Glomerular visceral epithelial cell (primary cell): ENCODE data around the gene BRICD5.
A peak's percentile ranks its signal among the peaks of the same experiment; 100 is the strongest.
"Not testable (repeated sequence)": the region's sequence is repeated elsewhere in the genome, so short reads cannot be mapped to it uniquely, and the experiment has no call there.

Source experiments
- DNase-seq: peaks from one replicate; pipeline ENCODE4 v3.0.0-alpha.2; 2016; ENCODE audit errors: extremely low spot score

The BRICD5 gene

DNA sequence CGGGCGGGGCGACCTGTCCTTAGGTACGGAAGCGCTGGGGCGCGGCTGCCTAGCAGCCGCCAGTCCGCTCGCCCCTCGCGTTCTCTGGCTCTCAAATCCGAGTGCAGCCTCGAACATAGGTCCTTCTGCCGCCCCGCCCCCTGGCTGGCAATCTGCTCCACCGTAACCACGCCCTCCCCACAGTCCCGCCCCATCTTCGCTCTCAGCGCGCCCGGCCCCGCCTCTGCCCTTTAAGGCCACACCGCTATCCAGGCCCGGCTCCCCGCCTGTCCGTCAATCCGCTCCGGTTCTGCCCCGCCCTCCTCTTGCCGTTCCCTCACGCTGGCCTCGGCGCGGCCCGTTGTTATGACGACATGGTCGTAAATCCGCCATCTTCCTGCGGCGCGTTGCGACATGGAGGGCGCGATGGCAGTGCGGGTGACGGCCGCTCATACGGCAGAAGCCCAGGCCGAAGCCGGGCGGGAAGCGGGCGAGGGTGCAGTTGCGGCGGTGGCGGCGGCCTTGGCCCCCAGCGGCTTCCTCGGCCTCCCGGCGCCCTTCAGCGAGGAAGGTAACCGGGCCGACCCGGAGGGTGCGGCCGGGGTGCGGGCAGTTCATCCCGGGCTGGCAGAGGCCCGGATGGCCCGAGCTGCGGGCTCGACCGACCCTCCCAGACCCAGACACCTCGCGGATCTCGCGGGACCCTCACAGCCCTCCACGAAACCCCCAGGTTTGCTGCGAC lies 12.7 kb upstream of the BRICD5 start, which contains the start of gene E4F1:
TSS of gene E4F1 (plus strand) at position 371 of the 721 bp plus-strand sequence. CDS start at position 394, 23 bp downstream.
- DNase-seq = peak; percentile 98

DNA sequence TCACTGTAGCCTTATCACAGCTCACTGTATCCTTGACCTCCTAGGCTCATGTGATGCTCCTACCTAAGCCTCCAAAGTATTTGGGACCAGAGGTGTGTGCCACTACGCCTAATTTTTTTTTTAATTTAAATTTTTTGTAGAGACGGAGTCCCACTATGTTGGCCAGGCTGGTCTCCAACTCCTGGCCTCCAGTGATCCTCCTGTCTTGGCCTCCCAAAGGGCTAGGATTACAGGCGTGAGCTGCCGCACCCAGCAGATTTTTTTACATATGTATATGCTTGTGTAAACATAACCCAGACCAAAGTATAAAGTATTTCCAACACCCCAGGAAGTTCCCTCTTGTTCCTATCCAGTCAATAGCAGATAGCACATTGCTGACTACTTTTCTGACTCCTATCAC lies 5.7 kb upstream of the BRICD5 start:
- DNase-seq = no peak

DNA sequence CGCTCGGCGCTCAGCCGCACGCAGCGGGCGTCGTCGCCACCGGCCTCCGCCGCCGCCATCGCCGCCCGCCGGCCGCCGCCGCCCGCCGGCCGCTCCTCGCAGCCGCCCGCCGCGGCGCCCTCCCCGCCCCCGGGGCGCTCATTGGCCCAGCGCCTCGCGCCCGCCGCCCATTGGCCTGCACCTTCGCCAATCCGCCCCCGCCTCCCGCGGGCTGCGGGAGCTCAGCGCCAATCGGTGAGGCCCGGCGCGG lies 4.0 kb upstream of the BRICD5 start, which contains the start of gene PGP:
TSS of gene PGP (minus strand) at position 122 of the 250 bp plus-strand sequence. CDS start at position 59, 63 bp downstream.
- no peak for DNase-seq

DNA sequence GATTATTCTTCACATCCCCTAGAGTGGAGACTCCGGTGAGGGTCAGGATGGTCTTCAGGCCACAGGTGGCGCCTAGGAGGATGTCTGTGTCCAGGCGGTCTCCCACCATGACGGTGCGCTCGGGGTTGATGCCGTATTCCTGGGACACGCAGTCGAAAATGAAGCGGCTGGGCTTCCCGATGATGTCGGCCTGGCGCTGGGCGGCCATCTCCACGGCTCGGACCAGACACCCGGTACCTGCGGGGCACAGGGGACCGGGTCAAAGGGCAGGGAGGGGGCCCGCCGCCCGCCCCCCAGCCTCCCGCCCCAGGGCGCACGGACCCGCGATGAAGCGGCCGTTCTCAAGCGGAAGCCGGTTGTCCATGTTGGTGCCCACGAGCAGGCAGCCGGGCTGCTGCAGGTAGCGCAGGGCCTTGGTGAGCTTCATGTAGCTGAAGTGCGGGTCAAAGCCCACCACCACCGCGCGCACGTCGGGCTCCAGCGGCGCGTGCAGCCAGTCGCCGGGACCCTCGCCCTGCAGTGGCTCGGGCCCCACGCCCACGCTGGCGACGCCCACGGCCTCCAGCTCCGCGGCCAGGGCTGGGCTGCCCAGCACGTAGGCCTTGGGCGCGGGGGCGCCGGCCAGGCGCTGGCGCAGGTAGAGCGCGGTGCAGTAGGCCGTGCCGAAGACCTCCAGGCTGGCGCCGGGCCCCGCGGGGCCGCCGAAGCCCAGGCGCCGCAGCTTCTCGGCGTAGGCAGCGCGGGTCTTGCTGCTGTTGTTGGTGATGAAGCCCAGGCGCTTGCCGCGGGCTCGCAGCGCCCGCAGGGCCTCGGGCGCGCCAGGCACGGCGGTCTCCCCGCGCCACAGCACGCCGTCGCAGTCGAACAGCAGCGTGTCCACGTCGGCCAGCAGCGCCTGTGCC lies 3.4 kb upstream of the BRICD5 start:
- DNase-seq = no peak

DNA sequence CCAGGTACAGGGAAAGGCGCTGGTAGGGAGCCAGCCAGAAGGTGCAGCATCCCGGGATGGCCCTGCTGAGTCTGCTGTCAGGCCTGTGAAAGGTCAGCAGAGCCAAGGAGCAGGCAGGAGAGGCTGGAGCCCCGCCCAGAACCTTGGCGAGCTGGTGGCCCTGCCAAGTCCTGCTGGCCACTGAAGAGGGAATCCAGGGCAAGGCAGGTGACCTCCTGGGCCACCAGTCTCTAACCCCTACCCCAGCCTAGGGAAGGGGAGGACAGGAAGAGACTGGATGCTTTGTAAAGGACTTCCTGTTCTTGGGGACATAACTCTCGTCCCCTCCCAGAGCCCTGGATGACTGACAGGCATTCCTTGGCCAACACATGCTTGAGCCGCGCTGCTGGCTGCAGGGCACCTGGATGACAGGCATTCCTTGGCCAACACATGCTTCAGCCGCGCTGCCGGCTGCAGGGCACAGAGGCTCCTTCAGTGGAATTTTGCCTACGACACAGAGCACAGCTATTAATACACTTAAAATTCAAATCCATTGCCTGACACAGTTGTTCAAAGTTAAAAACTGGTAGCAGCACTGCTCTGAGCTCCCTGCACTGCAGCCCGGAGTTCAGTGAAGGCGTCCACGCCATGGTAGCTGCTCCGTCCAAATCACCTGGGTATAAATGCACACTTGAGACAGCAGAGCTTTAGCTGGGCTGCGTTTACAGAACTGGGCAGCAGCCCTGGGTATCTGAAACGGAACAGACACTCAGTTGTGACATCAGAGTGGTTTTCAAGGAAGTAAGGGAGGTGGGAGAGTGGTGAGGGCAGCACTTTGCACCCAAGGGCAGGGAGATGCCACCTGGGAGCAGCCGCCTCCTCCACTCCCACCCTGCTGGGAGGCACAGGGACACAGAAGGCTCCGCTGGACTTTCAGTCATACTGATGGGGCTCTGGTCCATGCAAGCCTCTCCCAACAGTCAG lies 2.0 kb upstream of the BRICD5 start:
- DNase-seq = no peak

DNA sequence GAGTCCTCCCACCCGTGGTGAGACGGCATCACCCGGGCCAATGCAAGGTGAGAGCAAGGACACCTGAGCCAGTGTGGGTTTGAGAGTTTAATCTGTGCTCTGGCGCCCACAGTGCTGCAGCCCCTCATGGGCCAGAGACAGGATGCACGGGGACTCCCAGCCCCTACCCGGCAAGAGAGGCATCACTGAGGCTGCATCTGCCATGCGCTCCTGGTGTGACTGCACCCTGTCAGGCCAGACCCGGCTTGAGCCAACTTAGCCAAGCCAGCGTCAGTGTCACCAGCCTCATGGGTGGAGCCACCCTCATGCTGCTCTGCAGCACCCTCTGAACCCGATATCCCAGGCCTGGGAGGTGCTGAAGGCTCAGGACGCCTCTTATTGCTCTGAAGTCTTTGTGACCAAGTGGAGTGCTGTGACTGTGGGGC lies 1.3 kb upstream of the BRICD5 start:
- no peak for DNase-seq

DNA sequence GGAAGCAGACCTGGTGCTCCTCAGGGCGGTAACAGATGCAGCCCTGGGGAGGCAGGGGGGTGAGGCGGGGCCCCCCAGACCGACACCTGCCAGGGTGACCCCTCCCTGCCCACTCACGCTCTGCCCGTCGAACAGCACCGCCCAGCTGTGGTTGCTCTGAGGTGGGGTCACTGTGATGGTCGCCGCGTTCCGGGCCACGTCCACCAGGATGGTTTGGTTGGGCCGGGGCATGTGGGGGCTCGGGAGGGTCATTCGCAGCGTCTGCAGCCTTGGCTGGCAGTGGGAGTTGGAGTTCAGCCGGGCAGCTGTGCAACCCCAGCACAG lies 692 bp downstream of the BRICD5 start:
- DNase-seq = no peak

DNA sequence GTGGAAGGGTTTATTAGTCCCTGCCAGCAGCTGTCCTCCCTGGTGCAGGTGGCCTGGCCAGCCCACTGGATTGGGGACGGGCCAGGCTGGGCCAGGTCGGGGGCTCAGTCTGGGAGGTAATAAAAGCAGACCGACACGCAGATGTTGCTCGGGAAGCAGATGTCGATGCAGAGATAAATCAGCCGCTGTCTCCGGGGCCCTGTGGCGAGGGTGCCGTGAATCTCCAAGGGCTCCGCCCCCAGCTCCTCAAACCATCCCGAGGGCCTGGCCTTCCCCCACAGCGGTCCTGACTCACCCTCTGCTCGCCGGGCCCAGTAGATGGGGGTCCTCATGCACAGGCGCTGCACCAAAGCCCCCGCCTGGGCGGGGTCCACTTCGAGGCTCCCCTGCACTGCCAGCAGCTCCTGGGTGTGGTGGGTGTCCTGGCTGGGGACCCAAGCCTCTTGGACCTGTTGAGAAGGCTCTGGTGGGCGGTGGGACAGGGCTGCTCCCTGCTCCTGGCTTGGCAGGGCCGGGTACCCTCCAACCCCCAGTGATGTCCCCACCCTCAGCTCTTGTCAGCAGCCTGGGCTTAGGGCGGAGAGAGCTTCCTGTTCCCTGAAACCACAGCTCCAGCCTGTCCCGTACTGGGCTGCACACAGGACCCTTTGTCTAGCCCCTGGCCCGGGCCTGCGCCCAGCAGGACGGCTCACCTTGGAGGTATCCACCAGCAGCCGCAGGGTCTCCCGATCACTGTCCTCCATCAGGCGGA lies 1.2 kb downstream of the BRICD5 start:
- no peak for DNase-seq

DNA sequence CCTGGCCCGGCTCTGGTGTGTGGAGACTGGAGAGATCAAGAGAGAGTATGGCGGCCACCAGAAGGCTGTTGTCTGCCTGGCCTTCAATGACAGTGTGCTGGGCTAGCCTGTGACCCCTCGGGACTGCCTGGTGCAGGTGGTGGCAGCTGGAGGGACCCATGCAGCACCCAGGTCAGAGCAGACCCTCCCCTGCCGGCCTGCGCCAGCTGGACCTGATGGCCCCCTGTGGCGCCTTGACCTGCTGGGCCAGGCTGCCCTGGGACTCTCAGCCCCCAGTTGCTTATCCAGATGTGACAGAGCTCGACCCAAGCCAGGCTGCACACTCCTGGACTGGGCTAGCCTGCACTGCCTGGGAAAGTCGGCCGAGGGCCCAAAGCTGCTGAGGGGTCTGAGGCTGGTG lies 1.9 kb downstream of the BRICD5 start:
- DNase-seq = no peak

DNA sequence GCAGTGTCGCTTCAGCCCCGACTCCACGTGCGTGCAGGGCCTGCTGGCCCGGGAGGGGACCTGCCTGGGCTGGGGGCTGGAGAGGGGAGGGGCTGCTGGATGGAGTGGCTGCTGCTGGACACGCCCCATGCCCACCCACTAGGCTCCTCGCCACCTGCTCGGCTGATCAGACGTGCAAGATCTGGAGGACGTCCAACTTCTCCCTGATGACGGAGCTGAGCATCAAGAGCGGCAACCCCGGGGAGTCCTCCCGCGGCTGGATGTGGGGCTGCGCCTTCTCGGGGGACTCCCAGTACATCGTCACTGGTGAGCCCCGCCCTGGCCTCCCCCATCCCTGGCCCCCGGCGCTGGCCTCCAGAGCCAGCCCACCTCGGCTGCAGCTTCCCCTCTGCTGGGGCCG lies 2.4 kb downstream of the BRICD5 start:
- DNase-seq = no peak

DNA sequence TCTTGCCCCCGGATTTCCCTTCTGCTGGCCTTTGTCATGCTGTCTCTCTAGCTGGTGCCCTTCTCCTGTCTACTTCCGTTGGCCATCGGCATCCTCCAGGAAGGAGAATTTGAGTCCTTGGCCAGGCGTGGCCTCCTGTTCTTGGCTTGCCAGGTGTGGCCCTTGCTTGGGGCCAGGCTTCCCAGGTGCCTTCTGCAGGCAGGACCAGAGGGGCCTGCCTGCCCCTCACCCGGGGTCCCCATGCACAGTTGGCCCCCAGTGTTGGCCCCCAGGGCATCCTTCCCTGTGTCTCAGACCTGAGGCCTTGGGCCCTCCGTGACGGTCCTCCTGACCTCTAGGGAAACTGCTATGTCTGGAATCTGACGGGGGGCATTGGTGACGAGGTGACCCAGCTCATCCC lies 2.8 kb downstream of the BRICD5 start:
- DNase-seq = no peak

DNA sequence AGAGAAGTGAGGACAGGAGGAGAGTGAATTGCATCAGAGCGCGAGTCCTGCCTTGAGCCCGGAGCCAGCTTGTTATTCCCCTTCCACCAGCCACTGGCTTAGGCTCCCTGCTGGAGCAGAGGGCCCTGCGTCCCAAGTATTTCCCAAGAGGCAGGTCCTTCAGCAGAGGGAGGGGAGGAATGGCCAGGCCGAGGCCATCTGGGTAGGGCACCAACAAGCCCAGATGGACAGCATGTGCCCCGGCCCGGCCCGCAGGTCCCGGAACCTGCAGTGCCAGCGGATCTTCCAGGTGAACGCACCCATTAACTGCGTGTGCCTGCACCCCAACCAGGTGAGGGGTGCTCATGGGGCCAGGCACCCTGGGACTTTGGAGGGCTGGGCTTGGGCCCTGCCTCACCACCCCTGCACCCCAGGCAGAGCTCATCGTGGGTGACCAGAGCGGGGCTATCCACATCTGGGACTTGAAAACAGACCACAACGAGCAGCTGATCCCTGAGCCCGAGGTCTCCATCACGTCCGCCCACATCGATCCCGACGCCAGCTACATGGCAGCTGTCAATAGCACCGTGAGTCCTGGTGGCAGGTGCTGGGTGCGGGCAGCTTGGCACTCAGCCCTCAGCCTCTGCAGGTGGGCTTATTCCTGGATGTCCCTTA lies 3.8 kb downstream of the BRICD5 start:
- no peak for DNase-seq

DNA sequence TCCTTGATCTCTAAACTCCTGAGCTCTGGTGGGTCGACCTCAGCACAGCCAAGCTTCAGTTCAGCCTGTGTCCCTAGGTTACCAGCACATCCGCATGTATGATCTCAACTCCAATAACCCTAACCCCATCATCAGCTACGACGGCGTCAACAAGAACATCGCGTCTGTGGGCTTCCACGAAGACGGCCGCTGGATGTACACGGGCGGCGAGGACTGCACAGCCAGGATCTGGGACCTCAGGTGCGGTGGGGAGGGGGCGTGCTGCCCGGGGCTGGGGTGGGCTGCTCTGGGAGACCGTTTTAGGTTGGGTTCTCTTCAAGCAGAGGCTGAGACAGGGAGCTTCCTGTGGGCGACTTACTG lies 4.3 kb downstream of the BRICD5 start:
- DNase-seq = no peak

DNA sequence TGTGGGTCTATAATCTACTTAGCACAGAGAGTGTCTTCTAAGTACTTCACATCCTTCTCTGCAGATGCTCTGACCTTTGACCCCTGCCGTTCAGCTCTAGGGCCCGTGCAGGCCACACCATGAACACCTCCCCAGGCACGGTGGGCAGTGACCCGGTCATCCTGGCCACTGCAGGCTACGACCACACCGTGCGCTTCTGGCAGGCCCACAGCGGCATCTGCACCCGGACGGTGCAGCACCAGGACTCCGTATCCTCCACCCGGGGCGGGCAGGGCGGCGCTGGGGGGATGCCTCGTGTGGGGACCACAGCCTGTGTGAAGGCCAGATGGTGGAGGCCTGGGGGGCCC lies 4.7 kb downstream of the BRICD5 start:
- DNase-seq = no peak

DNA sequence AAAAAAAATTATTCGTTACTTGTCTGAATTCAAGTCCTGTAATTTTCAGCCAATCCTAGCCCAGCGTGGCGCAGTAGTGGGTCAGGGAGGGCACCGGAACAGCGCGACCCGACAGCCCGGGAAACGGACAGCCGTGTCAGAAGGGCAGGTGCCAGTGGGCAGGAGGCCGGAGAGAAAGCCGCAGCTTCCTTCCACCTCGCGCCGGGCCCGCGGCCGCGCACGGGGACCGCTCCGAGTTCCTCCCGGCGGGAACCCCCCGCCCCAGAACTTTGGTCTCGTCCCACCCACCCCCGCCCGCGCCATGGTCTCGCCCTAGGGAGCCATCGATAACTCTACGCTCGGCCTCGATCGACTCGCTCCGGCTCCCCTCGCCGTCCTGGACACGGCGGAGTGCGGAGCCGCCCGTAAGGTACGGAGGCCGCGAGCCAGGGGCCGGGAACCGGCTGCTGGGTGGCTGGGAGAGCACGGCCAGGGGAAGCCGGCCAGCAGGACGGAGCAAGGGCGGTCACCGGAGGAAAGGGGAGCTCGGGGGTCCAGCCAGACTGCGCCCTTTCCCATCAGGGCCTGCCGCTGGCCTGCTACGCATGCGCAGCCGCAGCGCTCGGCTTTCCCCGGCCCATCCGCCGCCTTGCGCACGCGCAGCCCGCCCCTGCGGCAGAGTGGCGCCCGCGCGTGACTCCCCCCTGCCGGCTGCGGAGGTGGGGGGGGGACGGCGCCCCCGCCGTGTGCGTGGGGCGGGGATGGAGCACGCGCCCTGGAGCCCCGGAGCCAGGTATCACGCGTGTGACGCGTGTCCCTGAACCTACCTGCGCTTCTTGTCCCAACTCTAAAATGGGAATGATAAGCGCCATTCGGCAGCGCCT lies 5.3 kb downstream of the BRICD5 start, which contains the start of gene MLST8:
TSS of gene MLST8 (plus strand) at position 351 of the 863 bp plus-strand sequence. CDS start 632 bp downstream, outside the sequence.
- peak; percentile 85 for DNase-seq

DNA sequence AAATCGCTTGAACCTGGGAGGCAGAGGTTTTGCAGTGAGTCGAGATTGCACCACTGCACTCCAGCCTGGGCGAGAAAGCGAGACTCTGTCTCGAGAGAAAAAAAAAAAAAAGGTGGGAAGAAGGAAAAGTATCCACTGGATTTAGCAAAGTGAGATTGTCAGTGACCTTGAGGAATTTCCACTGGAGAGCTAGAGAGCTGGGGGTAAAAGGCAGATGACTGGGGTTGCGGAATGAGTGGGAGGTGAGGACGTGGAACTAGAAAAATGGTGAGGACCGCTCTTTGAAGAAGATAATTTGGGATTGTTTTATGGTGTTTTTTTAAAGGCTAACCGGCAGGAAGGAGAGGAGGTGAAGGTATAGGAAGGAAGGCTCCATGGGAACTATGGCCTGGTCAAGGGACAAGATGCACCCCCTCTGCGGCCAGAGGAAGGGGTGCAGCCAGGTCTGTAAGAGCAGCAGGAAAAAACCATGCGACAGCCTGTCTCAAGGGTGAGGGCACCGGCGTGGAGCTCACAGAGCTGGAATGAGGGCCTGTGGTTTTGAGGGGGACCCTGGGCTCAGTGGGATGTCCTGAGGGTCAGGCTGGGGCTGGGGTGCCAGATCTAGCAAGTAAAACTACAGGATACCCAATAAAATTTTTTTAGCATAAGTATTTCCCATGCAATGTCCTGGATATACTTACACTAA lies 6.1 kb downstream of the BRICD5 start:
- DNase-seq = no peak

DNA sequence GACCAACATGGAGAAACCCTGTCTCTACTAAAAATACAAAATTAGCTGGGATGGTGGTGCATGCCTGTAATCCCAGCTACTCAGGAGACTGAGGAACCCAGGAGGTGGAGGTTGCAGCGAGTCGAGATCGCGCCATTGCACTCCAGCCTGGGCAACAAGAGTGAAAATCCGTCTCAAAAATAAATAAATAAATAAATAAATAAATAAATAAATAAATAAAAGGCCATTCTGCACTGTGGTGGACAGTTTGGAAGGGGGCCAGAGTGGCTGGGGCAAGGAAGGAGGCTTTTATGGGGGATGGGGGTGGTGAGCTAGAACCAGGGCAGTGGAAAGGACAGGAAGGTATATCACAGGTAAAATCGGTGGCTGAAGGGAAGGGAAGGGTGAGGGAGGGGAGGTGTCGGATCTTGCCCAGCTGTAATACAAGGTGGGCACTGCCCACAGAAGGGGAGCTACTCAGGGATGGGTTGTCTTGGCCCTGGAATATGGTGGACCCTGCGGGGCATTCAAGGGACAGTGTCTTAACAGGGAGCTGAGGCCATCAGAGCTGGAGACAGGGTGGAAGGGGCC lies 7.5 kb downstream of the BRICD5 start:
- not testable (repeated sequence) for DNase-seq

DNA sequence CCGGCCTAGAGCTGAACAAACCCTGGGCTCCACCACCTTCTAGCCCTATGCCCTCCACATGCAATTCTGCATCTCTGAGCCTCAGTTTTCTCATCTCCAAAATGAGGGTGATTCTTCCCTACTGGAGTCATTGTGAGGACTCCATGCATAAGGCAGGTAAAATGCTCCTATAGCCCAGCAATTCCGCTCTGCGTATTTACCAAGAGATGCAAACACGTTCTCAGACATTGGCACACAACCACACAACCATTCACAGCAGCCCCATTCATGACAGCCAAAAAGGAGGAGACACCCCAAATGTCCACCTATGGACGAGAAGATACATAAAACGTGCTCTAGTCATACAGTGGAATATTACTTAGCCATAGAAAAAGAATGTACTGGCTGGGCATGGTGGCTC lies 10.3 kb downstream of the BRICD5 start:
- no peak for DNase-seq

DNA sequence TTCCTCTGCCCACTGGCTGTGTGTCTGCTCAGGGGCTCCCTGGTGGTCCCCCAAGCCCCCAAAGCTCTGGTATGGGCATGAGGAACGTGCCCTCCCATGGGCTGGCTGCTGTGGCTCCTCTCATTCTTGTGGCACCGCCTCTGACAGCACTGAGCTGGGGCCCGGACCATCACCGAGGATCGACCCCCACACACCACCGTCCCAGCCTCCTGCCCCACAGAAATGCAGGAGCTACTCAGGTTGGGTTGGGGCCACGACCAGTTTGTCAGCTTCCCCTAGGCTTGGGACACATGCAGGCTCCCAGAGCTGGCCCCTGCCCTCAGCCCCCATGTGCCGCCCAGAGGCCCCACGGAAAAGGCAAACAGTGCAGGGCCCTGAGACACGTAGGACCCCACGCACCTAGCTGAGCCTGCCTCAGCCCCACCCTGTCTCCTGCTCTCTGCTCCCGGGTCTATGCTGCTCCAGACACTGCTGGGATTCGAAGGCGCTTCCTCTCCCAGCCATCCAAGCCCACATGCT lies 11.0 kb downstream of the BRICD5 start:
- no peak for DNase-seq
